GM12873 (cell line): ENCODE results near the gene ZNF467.

Source experiments
- TF ChIP-seq, protein P1 (sequence below): IDR thresholded peaks from 2 replicates; pipeline ENCODE4 v1.5.1; 2012; ENCODE audit warnings: low read depth, mild to moderate bottlenecking, moderate library complexity, low read length, control low read depth; ENCODE audit not compliant: insufficient read depth; ENCODE audit errors: missing control alignments

Gene ZNF467

DNA sequence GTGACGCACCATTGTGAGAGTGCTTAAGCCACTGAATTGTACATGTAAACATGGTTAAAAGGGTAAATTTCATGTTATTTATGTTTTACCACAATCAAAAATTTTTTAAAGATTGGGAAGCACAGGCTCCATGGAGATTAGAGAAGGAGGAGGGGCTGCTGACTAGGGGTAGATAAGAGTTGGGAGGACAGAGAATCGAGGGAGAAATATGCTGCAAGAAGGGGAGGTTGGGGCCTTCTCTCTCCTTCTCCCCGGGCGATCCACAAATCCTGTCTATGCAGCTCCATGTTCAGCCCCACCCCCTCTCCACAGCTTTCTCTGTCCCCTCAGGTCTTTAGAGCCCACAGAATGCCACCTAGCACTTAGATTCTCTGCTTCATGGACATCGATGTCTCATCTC is 12.1 kb downstream of the ZNF467 start:
- TF ChIP-seq, protein P1, sequence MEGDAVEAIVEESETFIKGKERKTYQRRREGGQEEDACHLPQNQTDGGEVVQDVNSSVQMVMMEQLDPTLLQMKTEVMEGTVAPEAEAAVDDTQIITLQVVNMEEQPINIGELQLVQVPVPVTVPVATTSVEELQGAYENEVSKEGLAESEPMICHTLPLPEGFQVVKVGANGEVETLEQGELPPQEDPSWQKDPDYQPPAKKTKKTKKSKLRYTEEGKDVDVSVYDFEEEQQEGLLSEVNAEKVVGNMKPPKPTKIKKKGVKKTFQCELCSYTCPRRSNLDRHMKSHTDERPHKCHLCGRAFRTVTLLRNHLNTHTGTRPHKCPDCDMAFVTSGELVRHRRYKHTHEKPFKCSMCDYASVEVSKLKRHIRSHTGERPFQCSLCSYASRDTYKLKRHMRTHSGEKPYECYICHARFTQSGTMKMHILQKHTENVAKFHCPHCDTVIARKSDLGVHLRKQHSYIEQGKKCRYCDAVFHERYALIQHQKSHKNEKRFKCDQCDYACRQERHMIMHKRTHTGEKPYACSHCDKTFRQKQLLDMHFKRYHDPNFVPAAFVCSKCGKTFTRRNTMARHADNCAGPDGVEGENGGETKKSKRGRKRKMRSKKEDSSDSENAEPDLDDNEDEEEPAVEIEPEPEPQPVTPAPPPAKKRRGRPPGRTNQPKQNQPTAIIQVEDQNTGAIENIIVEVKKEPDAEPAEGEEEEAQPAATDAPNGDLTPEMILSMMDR: no peak

DNA sequence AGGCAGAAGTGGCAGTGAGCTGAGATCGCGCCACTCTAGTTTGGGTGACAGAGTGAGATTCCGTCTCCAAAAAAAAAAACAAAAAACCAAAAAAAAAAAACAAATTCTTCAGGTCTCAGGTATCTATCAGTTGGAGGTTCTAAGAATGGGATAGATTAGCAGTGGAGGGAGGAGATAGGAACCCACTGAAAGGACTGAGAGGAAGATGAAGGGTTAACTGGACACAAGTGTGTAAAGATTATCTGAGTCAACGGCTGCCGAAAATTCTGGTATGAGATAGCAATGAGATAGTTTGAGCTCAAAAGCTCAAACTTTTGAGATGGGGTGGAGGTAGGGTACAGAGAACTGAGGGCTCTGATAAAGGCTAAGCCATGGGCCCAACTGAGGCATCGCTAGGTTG is 12.8 kb downstream of the ZNF467 start:
- TF ChIP-seq, protein P1: no peak

DNA sequence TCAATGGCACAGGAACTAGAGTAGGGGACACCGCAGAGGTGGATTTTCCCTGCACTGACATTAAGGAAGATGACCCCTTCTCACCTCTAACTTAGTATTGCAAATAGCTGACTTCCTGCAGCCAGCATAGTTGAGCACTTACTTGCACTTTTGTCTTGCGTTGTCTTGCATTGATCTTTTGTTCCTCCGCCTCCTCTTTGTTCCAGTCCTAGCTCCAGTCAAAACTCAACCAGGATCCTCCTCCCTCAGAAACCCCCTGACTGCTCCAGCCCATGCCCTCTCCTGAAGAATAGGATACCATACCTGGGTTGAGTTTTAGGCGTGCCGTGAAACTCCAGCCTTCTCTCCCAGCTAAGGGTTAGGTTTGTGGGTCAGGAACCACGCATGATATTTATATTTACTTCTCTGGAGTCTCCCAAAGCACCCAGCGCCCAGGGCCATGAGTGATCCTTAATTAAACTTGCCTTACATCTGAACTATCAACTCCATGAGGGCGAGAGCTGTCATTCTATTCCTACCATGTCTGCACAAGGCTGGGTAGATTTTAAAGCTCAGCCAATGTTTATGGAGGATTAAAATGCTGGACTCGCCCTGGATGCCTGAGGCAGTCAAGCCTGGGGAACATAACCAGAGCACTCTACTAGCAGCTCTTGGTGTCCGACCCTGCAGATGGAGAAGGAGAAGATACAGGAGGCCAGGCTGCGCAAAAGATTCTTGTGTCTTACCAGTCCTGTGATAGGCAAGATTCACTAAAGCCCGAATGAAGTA is 14.1 kb downstream of the ZNF467 start:
- TF ChIP-seq, protein P1: no peak

DNA sequence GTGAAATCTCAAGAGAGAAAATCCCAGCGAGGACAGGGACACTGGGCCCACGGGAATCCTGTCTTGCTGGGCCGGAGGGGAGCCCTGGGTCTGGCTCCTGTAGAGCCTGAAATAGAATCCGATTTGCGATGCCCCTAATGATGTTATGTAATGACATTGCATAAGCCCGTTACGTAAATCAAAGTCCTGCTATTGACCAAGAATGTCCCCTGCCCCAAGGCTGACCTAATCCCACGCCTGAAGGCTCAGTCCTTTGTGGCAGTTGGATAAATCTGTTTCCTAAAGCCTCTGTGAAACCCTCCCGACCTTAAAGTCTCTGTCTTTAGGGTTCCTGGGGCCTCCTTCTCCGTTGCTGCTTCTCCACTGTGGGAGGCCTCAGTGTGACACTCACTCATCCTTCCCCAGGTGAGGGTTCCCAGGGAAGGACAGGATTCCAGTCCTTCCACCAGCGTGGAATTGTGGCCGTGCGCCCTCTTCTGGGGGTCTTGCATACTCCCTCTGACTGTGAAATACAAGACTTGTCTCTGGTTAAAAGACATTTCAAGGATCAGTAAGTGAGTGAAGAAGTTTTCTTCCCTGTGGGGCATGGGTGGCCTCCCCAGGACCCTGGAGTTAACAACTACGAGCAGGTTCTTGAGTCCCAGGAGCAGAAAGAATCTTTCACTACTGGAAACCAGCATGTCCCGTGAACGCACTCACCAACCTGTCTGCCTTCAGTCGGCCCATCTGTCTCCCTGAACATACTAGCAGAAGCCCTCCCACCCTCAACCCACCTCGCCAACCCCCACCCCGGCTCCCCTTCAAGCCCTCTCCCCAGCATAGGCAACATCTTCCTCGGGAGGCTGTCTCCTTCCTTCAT is 19.8 kb downstream of the ZNF467 start:
- TF ChIP-seq, protein P1: peak; percentile 39

DNA sequence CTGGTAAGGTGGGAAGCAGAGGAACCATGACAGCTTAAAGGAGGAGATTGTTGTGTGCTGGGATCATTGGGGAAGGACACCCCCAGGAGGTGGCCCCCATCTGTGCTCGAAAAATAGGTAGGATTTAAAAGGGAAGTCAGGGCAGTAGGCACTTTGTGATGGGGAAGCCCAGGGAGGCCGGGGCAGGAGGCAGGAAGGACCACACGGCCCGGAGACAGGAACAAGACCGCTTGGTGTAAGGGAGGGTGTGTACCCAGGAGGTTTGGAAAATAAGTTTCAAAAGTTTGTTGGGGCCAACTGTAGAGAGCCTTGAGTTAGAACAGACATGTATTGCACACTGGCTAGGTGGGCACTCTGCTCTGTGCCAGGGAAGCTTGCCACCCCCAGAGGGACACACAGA is 20.7 kb downstream of the ZNF467 start:
- TF ChIP-seq, protein P1: no peak

DNA sequence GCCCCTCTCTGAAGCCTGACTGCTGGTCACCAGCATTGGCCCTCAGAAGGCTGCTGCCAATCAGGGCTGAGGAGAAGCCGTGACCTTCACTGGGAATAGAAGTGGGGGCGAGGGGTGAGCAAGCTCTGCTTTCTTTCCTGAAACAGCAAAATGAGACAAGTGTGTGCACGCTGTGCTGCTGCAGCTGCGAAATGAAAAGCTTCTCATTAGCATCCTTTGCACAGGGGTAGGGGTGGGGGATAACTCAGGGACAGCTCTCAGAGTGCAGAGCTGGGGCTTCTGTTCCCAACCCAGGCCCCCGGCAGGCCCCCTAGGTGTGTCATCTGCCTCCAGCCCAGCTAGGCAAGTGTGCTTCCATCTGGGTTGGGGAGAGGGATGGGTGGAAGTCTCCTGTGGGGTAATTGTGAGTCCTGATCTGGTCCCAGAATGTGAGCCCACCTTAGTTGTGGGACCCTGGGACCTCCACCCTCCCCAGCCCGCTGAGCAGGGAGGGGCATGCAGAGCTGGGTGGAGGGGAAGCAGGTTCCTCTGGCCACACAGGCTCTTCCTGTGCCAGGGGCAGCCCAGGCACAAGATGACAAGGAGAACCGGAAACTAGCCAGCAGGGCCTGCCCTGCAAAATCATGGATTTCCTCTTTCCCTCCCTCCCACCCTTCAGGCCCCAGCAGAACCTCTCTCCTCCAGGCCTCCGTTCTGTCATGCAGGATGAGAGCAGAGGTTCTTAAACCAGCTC is 22.2 kb downstream of the ZNF467 start:
- TF ChIP-seq, protein P1: no peak
